AG10803 (cell line): ENCODE measurements around the gene EVI5.
A peak's percentile ranks its signal among the peaks of the same experiment; 100 is the strongest.

Experiments
- DNase-seq: peaks from one replicate; pipeline ENCODE4 v3.0.0; 2010; ENCODE audit warnings: low read depth
- H3K4me3 ChIP-seq: 2 replicates; pipeline ENCODE4 v1.5.1; 2011; ENCODE audit warnings: mild to moderate bottlenecking, low read length, control low read depth
- TF ChIP-seq, protein P1 (sequence below): conservative IDR thresholded peaks from 2 replicates; pipeline ENCODE4 v1.5.1; 2011; ENCODE audit warnings: mild to moderate bottlenecking, low read length, control low read depth, inconsistent platforms

Gene EVI5

DNA sequence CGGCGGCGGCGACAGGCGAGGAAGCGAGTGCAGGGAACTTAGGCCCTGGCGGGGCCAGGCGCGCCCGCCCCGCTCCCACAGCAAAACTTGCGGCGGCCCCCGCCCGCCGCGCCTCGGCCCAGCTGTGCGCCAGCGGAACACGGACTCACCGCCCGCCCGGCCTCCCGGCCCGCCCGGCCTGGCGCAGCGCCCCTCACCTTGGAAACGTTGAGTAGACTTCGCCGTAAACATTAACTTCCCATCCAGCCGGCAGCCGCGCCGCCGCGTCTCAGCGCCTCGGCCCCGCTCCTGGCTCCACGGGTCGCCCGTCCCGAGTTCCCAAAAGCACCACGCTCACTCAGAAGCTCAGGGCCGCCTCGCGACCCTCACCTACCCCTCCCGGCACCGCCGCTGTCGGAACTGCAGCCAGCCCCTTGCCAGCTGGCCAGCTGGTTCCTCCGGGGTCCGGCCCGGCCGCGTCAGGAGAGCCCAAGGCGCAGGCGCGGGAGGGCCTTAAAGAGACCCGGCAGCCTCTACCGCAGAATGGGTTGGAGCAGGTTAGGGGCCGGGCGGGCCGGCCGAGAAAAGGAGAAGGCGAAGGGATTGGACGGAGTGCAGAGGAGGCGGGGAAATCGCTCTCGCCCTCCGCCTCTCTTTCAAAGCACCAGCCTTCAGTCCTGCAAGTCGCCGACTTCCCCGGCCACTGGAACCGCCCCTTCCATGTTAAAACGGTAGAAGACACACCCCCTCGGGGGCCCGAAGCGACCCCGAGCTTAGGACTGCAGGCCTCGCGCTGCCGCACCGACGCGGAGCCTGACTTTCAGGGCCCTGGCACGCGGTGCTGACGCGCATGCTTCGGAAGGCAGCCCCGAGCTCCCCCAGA, at the start of gene EVI5:
EVI5 (minus strand) TSS at position 470 of the 862 bp plus-strand sequence. CDS start 48,562 bp downstream, outside the sequence.
- peak within 1 kb of the TSS; percentile 87 for H3K4me3 ChIP-seq
- TF ChIP-seq, protein P1, sequence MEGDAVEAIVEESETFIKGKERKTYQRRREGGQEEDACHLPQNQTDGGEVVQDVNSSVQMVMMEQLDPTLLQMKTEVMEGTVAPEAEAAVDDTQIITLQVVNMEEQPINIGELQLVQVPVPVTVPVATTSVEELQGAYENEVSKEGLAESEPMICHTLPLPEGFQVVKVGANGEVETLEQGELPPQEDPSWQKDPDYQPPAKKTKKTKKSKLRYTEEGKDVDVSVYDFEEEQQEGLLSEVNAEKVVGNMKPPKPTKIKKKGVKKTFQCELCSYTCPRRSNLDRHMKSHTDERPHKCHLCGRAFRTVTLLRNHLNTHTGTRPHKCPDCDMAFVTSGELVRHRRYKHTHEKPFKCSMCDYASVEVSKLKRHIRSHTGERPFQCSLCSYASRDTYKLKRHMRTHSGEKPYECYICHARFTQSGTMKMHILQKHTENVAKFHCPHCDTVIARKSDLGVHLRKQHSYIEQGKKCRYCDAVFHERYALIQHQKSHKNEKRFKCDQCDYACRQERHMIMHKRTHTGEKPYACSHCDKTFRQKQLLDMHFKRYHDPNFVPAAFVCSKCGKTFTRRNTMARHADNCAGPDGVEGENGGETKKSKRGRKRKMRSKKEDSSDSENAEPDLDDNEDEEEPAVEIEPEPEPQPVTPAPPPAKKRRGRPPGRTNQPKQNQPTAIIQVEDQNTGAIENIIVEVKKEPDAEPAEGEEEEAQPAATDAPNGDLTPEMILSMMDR, result no peak
- peak; percentile 95 for DNase-seq

DNA sequence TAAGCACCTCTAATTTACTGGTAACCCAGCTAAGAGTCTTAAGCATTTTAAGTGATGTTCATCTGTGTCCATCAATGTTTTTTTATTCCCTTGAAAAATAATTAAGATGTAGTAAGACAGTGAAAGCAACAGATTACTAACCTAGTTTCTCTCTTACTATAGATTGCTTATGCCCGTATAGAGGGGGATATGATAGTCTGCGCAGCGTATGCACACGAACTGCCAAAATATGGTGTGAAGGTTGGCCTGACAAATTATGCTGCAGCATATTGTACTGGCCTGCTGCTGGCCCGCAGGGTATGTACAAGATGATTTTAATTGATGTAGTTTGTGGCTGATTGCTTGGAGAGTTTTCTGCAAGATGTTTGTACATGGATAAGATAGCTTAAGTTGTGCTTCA, 49.7 kb upstream of the EVI5 start:
- TF ChIP-seq, protein P1, result no peak
- DNase-seq, result no peak
- H3K4me3 ChIP-seq, result no peak overlapping the region

DNA sequence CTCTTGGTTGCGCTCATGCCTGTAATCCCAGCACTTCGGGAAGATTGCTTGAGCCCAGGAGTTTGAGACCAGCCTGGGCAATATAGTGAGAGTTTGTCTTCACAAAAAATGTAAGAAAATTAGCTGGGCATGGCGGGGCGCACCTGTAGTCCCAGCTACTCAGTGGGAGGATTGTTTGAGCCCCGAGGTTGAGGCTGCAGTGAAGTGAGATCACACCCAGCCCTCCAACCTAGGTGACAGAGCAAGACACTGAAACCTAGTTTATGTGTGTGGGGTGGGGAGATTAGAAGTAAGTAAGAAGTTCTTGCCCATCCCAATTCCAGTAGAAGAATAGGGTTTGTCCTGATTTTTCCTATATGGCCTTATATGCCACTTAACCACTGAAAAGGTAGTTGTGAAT, 48.9 kb upstream of the EVI5 start:
- TF ChIP-seq, protein P1, result no peak
- no peak for DNase-seq

DNA sequence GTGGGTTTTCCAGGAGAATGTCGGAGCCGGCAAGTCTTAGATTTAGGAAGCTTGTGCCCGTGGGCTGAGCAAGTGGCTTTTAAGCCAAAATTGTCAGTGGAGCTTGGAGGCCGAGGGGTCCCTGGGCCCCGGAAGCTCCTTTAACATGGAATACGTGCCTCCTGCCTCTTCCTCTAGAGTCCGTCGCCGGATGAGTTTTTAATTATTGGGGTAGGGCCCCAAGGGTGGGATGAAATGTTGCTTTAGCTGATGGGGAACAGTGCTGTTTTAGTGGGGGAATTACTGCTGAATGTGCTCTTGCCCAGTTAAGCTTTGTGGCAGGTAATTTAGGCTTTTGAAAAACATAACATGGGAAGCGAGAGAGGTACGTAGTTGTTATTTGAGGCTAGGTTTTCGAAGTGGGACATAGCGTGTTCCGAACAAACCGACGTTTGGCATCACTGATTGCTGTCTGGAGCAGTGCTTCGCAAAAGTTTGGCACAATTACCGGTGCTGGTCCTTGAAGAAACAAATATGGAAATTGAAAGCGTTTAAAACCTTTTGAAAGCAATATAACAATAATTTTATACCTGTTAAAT, 47.7 kb upstream of the EVI5 start:
- H3K4me3 ChIP-seq, result peak overlapping the region; percentile 99
- TF ChIP-seq, protein P1, result no peak

More for the DNA sequence above, 48.9 kb upstream of the EVI5 start:
- H3K4me3 ChIP-seq, result peak overlapping the region; percentile 99

DNA sequence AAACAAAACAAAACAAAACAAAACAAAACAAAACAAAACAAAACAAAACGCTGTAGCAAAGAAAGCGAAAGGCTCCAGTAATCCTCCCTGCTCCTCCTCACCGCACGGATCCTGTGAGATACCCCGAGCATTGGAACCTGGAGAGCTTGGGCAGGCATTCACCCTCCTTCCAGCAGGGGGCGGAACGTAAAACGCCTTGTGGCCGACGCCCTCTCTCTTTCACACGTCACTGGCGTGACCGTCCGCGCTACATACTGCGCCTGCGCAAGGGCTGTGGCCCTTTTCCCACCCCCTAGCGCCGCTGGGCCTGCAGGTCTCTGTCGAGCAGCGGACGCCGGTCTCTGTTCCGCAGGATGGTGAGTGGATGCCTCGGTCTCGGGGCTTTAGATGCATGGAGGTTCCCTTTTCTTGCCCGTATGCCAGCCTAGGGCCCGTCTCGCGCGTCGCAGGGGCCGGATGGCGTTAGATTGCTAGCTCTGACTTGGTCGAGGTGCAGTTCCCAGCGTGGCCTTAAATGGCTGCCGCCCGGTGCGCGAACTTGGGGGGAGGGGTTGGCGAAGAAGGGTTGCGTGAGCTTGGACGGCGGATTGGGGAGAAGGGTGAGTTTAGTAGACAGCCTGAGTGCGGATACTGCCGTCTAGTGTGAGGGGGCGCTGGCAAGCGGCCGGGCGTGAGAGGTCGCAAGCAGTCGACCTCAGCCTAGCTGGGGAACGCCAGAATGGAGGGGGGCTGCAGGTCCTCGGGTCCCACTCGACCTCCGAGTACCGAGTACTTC, 47.0 kb upstream of the EVI5 start, which contains the start of gene RPL5:
RPL5 (plus strand) TSS at position 279 of the 775 bp plus-strand sequence; CDS start at position 354, 75 bp downstream.
- peak; percentile 96 for DNase-seq
- H3K4me3 ChIP-seq, result peak within 1 kb of the TSS; percentile 99
- TF ChIP-seq, protein P1, result peak; percentile 91

More for the DNA sequence above, 47.7 kb upstream of the EVI5 start:
- DNase-seq, result peak; percentile 37

DNA sequence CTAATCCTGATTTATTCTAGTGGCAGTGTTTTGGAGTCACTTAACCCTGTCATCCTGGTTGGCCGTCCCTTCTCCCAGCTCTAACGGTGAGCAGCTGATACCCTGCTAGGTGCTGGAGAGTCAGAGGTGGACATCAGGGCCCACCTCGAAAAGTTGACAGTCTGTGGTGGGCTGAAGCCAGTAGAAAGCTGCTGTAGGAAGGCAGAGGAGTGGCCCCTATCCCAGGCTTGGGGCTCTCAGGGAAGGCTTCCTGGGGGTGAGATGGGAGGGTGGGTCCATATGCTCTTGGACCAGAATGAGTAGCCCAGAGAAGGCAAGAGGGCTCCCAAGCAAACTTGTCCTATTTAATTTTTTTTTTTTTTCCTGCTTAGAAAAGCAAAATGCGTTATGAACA, 46.5 kb upstream of the EVI5 start:
- TF ChIP-seq, protein P1, result no peak
- no peak overlapping the region; the same call in 1 of the 2 replicates for H3K4me3 ChIP-seq
- no peak for DNase-seq
